HFFc6 (cell line): ENCODE data around the gene MAGI1. TPM values are rescaled to one million over a fixed set of nuclear protein-coding genes. Genes with fewer than 3 reads are reported as not detected.
A peak's percentile ranks its signal among the peaks of the same experiment; 100 is the strongest.

Source experiments
- DNase-seq: peaks from one replicate; pipeline ENCODE4 v3.0.0-alpha.2; 2018
- H3K27ac Mint-ChIP-seq: 2 replicates; pipeline ENCODE4 v1.8.0; 2020; ENCODE audit warnings: mild to moderate bottlenecking, mixed read lengths
- H3K27me3 Mint-ChIP-seq: 2 replicates; pipeline ENCODE4 v1.8.0; 2021; ENCODE audit warnings: mild to moderate bottlenecking, moderate library complexity, mixed read lengths; ENCODE audit not compliant: insufficient read depth
- H3K36me3 Mint-ChIP-seq: 2 replicates; pipeline ENCODE4 v1.8.0; 2021; ENCODE audit warnings: low read depth, mixed read lengths
- H3K4me1 Mint-ChIP-seq: 2 replicates; pipeline ENCODE4 v1.8.0; 2020; ENCODE audit warnings: low read depth, mixed read lengths
- H3K4me3 Mint-ChIP-seq: 2 replicates; pipeline ENCODE4 v1.8.0; 2020; ENCODE audit warnings: mild to moderate bottlenecking, moderate library complexity, mixed read lengths
- H3K9me3 Mint-ChIP-seq: 2 replicates; pipeline ENCODE4 v1.8.0; 2020; ENCODE audit warnings: mild to moderate bottlenecking, mixed read lengths
- CTCF ChIP-seq: fragments of 200-600 bp; sonication (generic); IDR thresholded peaks from 2 replicates; pipeline ENCODE4 v1.5.0; 2021; ENCODE audit warnings: antibody characterized with exemption, mild to moderate bottlenecking
- total RNA-seq, 6 experiments: library from RNA; stranded (reverse); fragmentation: NEBNext Ultra II Directional; extraction: Animal tissue kit (Norgen Biotek cat#: 25700); gene quantifications; 2 replicates in 1 of 6; 3 replicates in 5 of 6; pipeline ENCODE4 v1.2.3, GENCODE V29; 2021

The MAGI1 gene
- total RNA-seq, 6 experiments from 2014 or later: 21.1 to 30.5 (median 22.4) TPM

- Mint-ChIP-seq H3K27ac (no peak overlapping the region), H3K9me3 (no peaks in the 10 kb centered on the region), H3K4me3 (no peak overlapping the region), H3K27me3 (peaks cover 3% of the 10 kb centered on the region; the same call in 1 of the 2 replicates), H3K4me1 (peaks cover 31% of the 10 kb centered on the region), H3K36me3 (peaks cover 8% of the 10 kb centered on the region)
- DNase-seq: no peak
- no peak for TF ChIP-seq CTCF
Observed at GRCh38 chr3:66001626-66002025, 37.1 kb downstream of the MAGI1 start.

- H3K4me1 Mint-ChIP-seq: peaks cover 38% of the 10 kb centered on the region
- TF ChIP-seq CTCF: no peak
Observed at GRCh38 chr3:66000506-66000905, 38.2 kb downstream of the MAGI1 start.

GRCh38 chr3:65999606-66000005 is 39.1 kb downstream of the MAGI1 start:
- H3K9me3 Mint-ChIP-seq: no peaks in the 10 kb centered on the region
- peaks cover 47% of the 10 kb centered on the region for H3K4me1 Mint-ChIP-seq
- no peak for TF ChIP-seq CTCF
- H3K36me3 Mint-ChIP-seq: peaks cover 13% of the 10 kb centered on the region
- H3K4me3 Mint-ChIP-seq: no peak overlapping the region
- H3K27me3 Mint-ChIP-seq: peaks cover 3% of the 10 kb centered on the region; the same call in 1 of the 2 replicates
- no peak overlapping the region for H3K27ac Mint-ChIP-seq
- DNase-seq: no peak

More at GRCh38 chr3:66000506-66000905, 38.2 kb downstream of the MAGI1 start:
- Mint-ChIP-seq H3K27me3 (peaks cover 3% of the 10 kb centered on the region; the same call in 1 of the 2 replicates), H3K4me3 (no peak overlapping the region), H3K36me3 (peaks cover 8% of the 10 kb centered on the region), H3K9me3 (no peaks in the 10 kb centered on the region), H3K27ac (no peak overlapping the region)
- DNase-seq: no peak

GRCh38 chr3:65996589-65996988 is 42.1 kb downstream of the MAGI1 start:
- H3K27ac Mint-ChIP-seq: no peak overlapping the region
- no peak for TF ChIP-seq CTCF
- H3K9me3 Mint-ChIP-seq: no peaks in the 10 kb centered on the region
- H3K4me1 Mint-ChIP-seq: peaks cover 56% of the 10 kb centered on the region
- no peak for DNase-seq
- H3K27me3 Mint-ChIP-seq: peaks cover 6% of the 10 kb centered on the region
- no peak overlapping the region for H3K4me3 Mint-ChIP-seq
- peaks cover 15% of the 10 kb centered on the region for H3K36me3 Mint-ChIP-seq

GRCh38 chr3:65995515-65995914 is 43.2 kb downstream of the MAGI1 start:
- Mint-ChIP-seq H3K36me3 (peaks cover 19% of the 10 kb centered on the region), H3K4me3 (no peak overlapping the region), H3K4me1 (peaks cover 56% of the 10 kb centered on the region), H3K27ac (peak overlapping the region; percentile 3; the same call in 1 of the 2 replicates), H3K27me3 (peaks cover 6% of the 10 kb centered on the region), H3K9me3 (no peaks in the 10 kb centered on the region)
- no peak for TF ChIP-seq CTCF
- DNase-seq: no peak

GRCh38 chr3:65995030-65995429 is 43.7 kb downstream of the MAGI1 start:
- no peak for TF ChIP-seq CTCF
- Mint-ChIP-seq H3K4me1 (peaks cover 56% of the 10 kb centered on the region), H3K27ac (peak overlapping the region; percentile 32), H3K27me3 (peaks cover 6% of the 10 kb centered on the region), H3K36me3 (peaks cover 19% of the 10 kb centered on the region), H3K4me3 (no peak overlapping the region), H3K9me3 (no peaks in the 10 kb centered on the region)
- peak; percentile 58 for DNase-seq
